Measurements from ENCODE around the gene RGN. TPM values are rescaled to one million over a fixed set of nuclear protein-coding genes. Genes with fewer than 3 reads are reported as not detected.

Gene RGN
- total RNA-seq, 4 donors from 2014 or later = 2.0 to 6.4 (median 4.0) TPM

- no peak for TF ChIP-seq CTCF (IDR thresholded peaks at IDR 0.05; ENCODE audit: low read depth)
These were observed 15.1 kb upstream of the RGN start for GRCh38 chrX:47063179-47063578.

- TF ChIP-seq CTCF (IDR thresholded peaks at IDR 0.05; ENCODE audit: low read depth) = no peak
These were observed 10.0 kb upstream of the RGN start for GRCh38 chrX:47068214-47068613.

GRCh38 chrX:47068720-47069119 is 9.5 kb upstream of the RGN start:
- TF ChIP-seq CTCF (IDR thresholded peaks at IDR 0.05; ENCODE audit: low read depth) = no peak

GRCh38 chrX:47080215-47080914 is 2.1 kb downstream of the RGN start:
- TF ChIP-seq CTCF (IDR thresholded peaks at IDR 0.05; ENCODE audit: low read depth) = no peak

- no peak for TF ChIP-seq CTCF (IDR thresholded peaks at IDR 0.05; ENCODE audit: low read depth)
These were observed 2.6 kb downstream of the RGN start for GRCh38 chrX:47080915-47081236.

GRCh38 chrX:47091149-47091775 is 13.0 kb downstream of the RGN start:
- TF ChIP-seq CTCF (IDR thresholded peaks at IDR 0.05; ENCODE audit: low read depth) = no peak

- TF ChIP-seq CTCF (IDR thresholded peaks at IDR 0.05; ENCODE audit: low read depth) = no peak
These were observed 15.0 kb downstream of the RGN start for GRCh38 chrX:47093248-47093647.
